Stimulated activated CD8-positive, alpha-beta memory T cell treated with anti-CD3 and anti-CD28 coated beads, Interleukin-4, amount 100 ng/mL, for 24 hours (primary cell): Measurements from ENCODE around the gene OR8G5.

Source experiments
- DNase-seq: peaks from one replicate; pipeline ENCODE4 v3.0.0-alpha.2; 2020; ENCODE audit warnings: low read depth

The OR8G5 gene

GRCh38 chr11:124285610-124286344, 29.6 kb downstream of the OR8G5 start:
- DNase-seq = no peak

GRCh38 chr11:124294687-124295086, 38.5 kb downstream of the OR8G5 start:
- DNase-seq = no peak

GRCh38 chr11:124296016-124296415, 39.8 kb downstream of the OR8G5 start:
- DNase-seq = no peak

- no peak for DNase-seq
These were observed 41.7 kb downstream of the OR8G5 start for GRCh38 chr11:124297921-124298320.

- no peak for DNase-seq
These were observed 45.4 kb downstream of the OR8G5 start for GRCh38 chr11:124301548-124301947.

- no peak for DNase-seq
These were observed 46.4 kb downstream of the OR8G5 start for GRCh38 chr11:124302347-124303125.

GRCh38 chr11:124307093-124307492, 50.9 kb downstream of the OR8G5 start:
- DNase-seq = no peak

GRCh38 chr11:124310721-124311120, 54.5 kb downstream of the OR8G5 start:
- no peak for DNase-seq

- no peak for DNase-seq
These were observed 55.1 kb downstream of the OR8G5 start for GRCh38 chr11:124311269-124311668.

GRCh38 chr11:124311670-124312069, 55.5 kb downstream of the OR8G5 start:
- DNase-seq = no peak

GRCh38 chr11:124313131-124313530, 57.0 kb downstream of the OR8G5 start:
- DNase-seq = no peak

GRCh38 chr11:124313849-124314248, 57.7 kb downstream of the OR8G5 start, which contains the start of gene OR8D1:
Gene OR8D1 (minus strand): TSS chr11:124313949. CDS start chr11:124310766, 3,183 bp downstream.
- no peak for DNase-seq

- no peak for DNase-seq
These were observed 58.9 kb downstream of the OR8G5 start for GRCh38 chr11:124315052-124315451.
